Stimulated activated CD4-positive, alpha-beta T cell treated with anti-CD3 and anti-CD28 coated beads, Interleukin-1b, Interleukin-23, amount 100 ng/mL, for 48 hours (primary cell): ENCODE measurements around the gene SMIM32.

Source experiments
- DNase-seq: peaks from one replicate; pipeline ENCODE4 v3.0.0-alpha.2; 2020

Gene SMIM32

GRCh38 chr5:136192526-136193321 is at the start of gene SMIM32:
Gene SMIM32, minus strand, starts transcription at chr5:136193162. Its CDS starts 638 bp downstream, at chr5:136192524.
- DNase-seq: no peak

GRCh38 chr5:136242611-136243010 is 49.6 kb upstream of the SMIM32 start:
- no peak for DNase-seq

GRCh38 chr5:136242136-136242535 is 49.2 kb upstream of the SMIM32 start:
- DNase-seq: no peak

- no peak for DNase-seq
Observed at GRCh38 chr5:136240894-136241293, 47.9 kb upstream of the SMIM32 start.

- DNase-seq: no peak
Observed at GRCh38 chr5:136236479-136237083, 43.6 kb upstream of the SMIM32 start.

- DNase-seq: no peak
Observed at GRCh38 chr5:136235321-136235720, 42.4 kb upstream of the SMIM32 start.

- no peak for DNase-seq
Observed at GRCh38 chr5:136232316-136232715, 39.4 kb upstream of the SMIM32 start.

GRCh38 chr5:136230176-136230575 is 37.2 kb upstream of the SMIM32 start:
- no peak for DNase-seq

GRCh38 chr5:136228136-136228757 is 35.3 kb upstream of the SMIM32 start:
- DNase-seq: no peak

GRCh38 chr5:136226401-136226800 is 33.4 kb upstream of the SMIM32 start:
- DNase-seq: no peak

GRCh38 chr5:136225796-136226195 is 32.8 kb upstream of the SMIM32 start:
- DNase-seq: no peak

- DNase-seq: no peak
Observed at GRCh38 chr5:136222580-136223235, 29.7 kb upstream of the SMIM32 start.

GRCh38 chr5:136221340-136221739 is 28.4 kb upstream of the SMIM32 start:
- no peak for DNase-seq

GRCh38 chr5:136216230-136216629 is 23.3 kb upstream of the SMIM32 start:
- no peak for DNase-seq

- no peak for DNase-seq
Observed at GRCh38 chr5:136215812-136216211, 22.9 kb upstream of the SMIM32 start.

GRCh38 chr5:136213919-136214493 is 21.0 kb upstream of the SMIM32 start:
- DNase-seq: no peak

- peak; percentile 23 for DNase-seq
Observed at GRCh38 chr5:136212252-136212721, 19.3 kb upstream of the SMIM32 start.

- no peak for DNase-seq
Observed at GRCh38 chr5:136211282-136212040, 18.5 kb upstream of the SMIM32 start.

- no peak for DNase-seq
Observed at GRCh38 chr5:136210259-136210658, 17.3 kb upstream of the SMIM32 start.

- no peak for DNase-seq
Observed at GRCh38 chr5:136209346-136209910, 16.5 kb upstream of the SMIM32 start.

GRCh38 chr5:136208916-136209315 is 16.0 kb upstream of the SMIM32 start:
- no peak for DNase-seq

GRCh38 chr5:136207631-136208030 is 14.7 kb upstream of the SMIM32 start:
- DNase-seq: no peak
